Hepatocyte (in vitro differentiated cells): ENCODE measurements around the gene RSPH9.

Experiments
- CTCF ChIP-seq: fragments of 200-600 bp; sonication (generic); IDR thresholded peaks from 2 replicates; pipeline ENCODE4 v1.5.1; 2016; ENCODE audit warnings: antibody characterized with exemption, mild to moderate bottlenecking; ENCODE audit not compliant: poor library complexity
- EZH2phosphoT487 ChIP-seq: fragments of 200-600 bp; sonication (generic); IDR thresholded peaks from one replicate; pipeline ENCODE4 v1.6.1; 2018; ENCODE audit warnings: antibody characterized with exemption, mild to moderate bottlenecking, low read depth, moderate library complexity; ENCODE audit not compliant: unreplicated experiment, severe bottlenecking

DNA sequence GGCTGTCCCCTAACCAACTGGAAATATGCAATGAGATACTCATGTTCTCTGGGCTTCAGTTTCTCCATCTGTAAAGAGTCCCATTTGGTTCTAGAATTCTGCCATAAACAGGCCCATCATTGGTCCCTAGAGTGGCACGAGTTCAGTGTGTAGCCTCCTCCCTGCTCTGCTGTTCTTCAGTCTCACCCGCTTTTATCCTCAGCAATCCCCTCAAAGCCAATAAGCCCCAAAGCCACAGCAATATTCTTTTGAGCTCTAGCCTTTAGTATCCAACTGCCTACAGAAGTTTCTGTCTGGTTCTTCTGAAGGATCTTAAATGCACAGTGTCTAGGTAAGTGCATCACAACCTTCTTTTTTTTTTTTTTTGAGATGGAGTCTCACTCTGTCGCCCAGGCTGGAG lies 52.6 kb downstream of the RSPH9 start:
- TF ChIP-seq CTCF (no peak), EZH2phosphoT487 (no peak)
